Mesenteric fat pad (tissue), 1 donor: ENCODE measurements around the gene VWA5B2. TPM values are rescaled to one million over a fixed set of nuclear protein-coding genes. Genes with fewer than 3 reads are reported as not detected.

ENCODE experiments used
- DNase-seq: peaks from one replicate; pipeline ENCODE4 v3.0.0-alpha.2; 2020; ENCODE audit warnings: low spot score
- microRNA-seq: library from miRNA; unstranded; fragments of <30 nt; microRNA quantifications from one replicate; pipeline ENCODE4 v1.2.0, GENCODE V29; 2020; ENCODE audit warnings: borderline number of aligned reads
- total RNA-seq: library from RNA; stranded (reverse); fragmentation: NEBNext Ultra II Directional; extraction: Animal tissue kit (Norgen Biotek cat#: 25700); gene quantifications from one replicate; pipeline ENCODE4 v1.2.1, GENCODE V29; 2021
- donor health status: DM: yes; HTN: yes; CAD: no.

VWA5B2 gene
- total RNA-seq, 1 donor from 2014 or later: not detected

- no peak for DNase-seq
Observed at GRCh38 chr3:184275381-184275701, 46.0 kb downstream of the VWA5B2 start.

GRCh38 chr3:184275961-184276910, 46.9 kb downstream of the VWA5B2 start, which contains the start of gene ECE2:
ECE2 (plus strand) TSS chr3:184276022; CDS start chr3:184276154, 132 bp downstream.
- no peak for DNase-seq

GRCh38 chr3:184277366-184277765, 48.0 kb downstream of the VWA5B2 start:
- DNase-seq: no peak

GRCh38 chr3:184282941-184283340, 53.6 kb downstream of the VWA5B2 start:
- no peak for DNase-seq

- DNase-seq: no peak
Observed at GRCh38 chr3:184283681-184284080, 54.3 kb downstream of the VWA5B2 start.

GRCh38 chr3:184284696-184285095, 55.3 kb downstream of the VWA5B2 start:
- DNase-seq: no peak

- no peak for DNase-seq
Observed at GRCh38 chr3:184289426-184289938, 60.1 kb downstream of the VWA5B2 start.

GRCh38 chr3:184290331-184290730, 60.9 kb downstream of the VWA5B2 start:
- DNase-seq: no peak

- DNase-seq: no peak
Observed at GRCh38 chr3:184291044-184291737, 61.8 kb downstream of the VWA5B2 start.

Small RNA genes within 50 kb of the gene (microRNA-seq; reads per million reads assigned to microRNA genes)
- not detected for gene MIR1224

Other genes with a start within 250 kb of the VWA5B2 start
- gene ABCC5, start 211.7 kb upstream of the VWA5B2 start, total RNA-seq: 24.2 TPM
- gene HTR3D, start 197.8 kb upstream of the VWA5B2 start, total RNA-seq: not detected
- not detected for gene HTR3C, start 176.5 kb upstream of the VWA5B2 start, total RNA-seq
- gene HTR3E, start 132.5 kb upstream of the VWA5B2 start, total RNA-seq: not detected
- gene EIF2B5, start 94.2 kb upstream of the VWA5B2 start, total RNA-seq: 38.9 TPM
- 68.1 TPM for gene DVL3, start 74.2 kb upstream of the VWA5B2 start, total RNA-seq
- gene AP2M1, start 54.7 kb upstream of the VWA5B2 start, total RNA-seq: 389 TPM
- 81.1 TPM for gene ABCF3, start 43.4 kb upstream of the VWA5B2 start, total RNA-seq
- 34.1 TPM for gene ALG3, start 19.4 kb downstream of the VWA5B2 start, total RNA-seq
- 4.0 TPM for gene EEF1AKMT4, start 20.1 kb downstream of the VWA5B2 start, total RNA-seq
- gene CAMK2N2, start 32.0 kb downstream of the VWA5B2 start, total RNA-seq: not detected
- gene ECE2, start 46.4 kb downstream of the VWA5B2 start, total RNA-seq: not detected
- 211 TPM for gene PSMD2, start 69.7 kb downstream of the VWA5B2 start, total RNA-seq
- 361 TPM for gene EIF4G1, start 85.0 kb downstream of the VWA5B2 start, total RNA-seq
- gene FAM131A, start 108.0 kb downstream of the VWA5B2 start, total RNA-seq: 24.4 TPM
- gene CLCN2, start 132.0 kb downstream of the VWA5B2 start, total RNA-seq: 3.8 TPM
- 51.7 TPM for gene POLR2H, start 132.1 kb downstream of the VWA5B2 start, total RNA-seq
- gene THPO, start 148.6 kb downstream of the VWA5B2 start, total RNA-seq: 1.1 TPM
- gene CHRD, start 150.5 kb downstream of the VWA5B2 start, total RNA-seq: 11.3 TPM